CD4-positive, alpha-beta T cell treated with Interleukin-17A for 4 hours (primary cell): ENCODE results near the gene HSPA13.
"Not testable (repeated sequence)": the region's sequence is repeated elsewhere in the genome, so short reads cannot be mapped to it uniquely, and the experiment has no call there.

Experiments
- DNase-seq: peaks from one replicate; pipeline ENCODE4 v3.0.0-alpha.2; 2020; ENCODE audit warnings: mixed read lengths

HSPA13 gene, protein sequence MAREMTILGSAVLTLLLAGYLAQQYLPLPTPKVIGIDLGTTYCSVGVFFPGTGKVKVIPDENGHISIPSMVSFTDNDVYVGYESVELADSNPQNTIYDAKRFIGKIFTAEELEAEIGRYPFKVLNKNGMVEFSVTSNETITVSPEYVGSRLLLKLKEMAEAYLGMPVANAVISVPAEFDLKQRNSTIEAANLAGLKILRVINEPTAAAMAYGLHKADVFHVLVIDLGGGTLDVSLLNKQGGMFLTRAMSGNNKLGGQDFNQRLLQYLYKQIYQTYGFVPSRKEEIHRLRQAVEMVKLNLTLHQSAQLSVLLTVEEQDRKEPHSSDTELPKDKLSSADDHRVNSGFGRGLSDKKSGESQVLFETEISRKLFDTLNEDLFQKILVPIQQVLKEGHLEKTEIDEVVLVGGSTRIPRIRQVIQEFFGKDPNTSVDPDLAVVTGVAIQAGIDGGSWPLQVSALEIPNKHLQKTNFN

GRCh38 chr21:14382835-14383595 is at the start of gene HSPA13:
TSS of gene HSPA13 (minus strand) at chr21:14383146. CDS start at chr21:14383119, 27 bp downstream.
- DNase-seq: peak; percentile 99

GRCh38 chr21:14418920-14419319 is 36.0 kb upstream of the HSPA13 start:
- DNase-seq: no peak

GRCh38 chr21:14414932-14415508 is 32.1 kb upstream of the HSPA13 start:
- DNase-seq: no peak

- DNase-seq: no peak
Measured at GRCh38 chr21:14405962-14406361, 23.0 kb upstream of the HSPA13 start.

- no peak for DNase-seq
Measured at GRCh38 chr21:14405225-14405624, 22.3 kb upstream of the HSPA13 start.

DNA sequence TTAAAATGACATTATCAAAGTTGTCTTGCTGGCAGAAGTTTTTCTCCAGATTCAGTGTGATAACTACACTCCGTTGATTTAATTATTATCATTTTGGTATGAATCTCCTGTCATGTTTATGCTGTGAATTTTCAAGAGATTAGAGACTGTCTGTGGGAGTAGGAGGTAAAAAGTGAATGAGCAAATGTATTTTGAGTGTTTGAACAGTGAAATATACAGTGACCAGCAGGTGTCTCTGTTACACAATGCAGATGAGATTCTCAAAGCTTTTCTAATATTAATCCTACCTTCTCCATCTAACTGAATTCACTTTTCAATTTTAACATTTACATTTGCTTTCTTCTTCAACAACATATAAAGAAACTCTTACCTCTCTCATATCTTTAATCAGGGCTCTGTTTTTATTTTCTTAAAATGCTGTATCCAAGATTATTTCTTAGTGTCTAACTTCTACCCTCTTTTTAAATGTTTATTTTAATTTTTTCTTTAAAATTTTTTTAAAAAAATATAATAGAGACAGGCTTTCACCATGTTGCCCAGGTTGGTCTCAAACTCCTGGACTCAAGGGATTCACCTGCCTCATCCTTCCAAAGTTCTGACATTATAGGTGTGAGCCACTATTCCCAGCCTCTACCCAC is 20.9 kb upstream of the HSPA13 start:
- peak; percentile 17 for DNase-seq

- DNase-seq: no peak
Measured at GRCh38 chr21:14401217-14401616, 18.3 kb upstream of the HSPA13 start.

DNA sequence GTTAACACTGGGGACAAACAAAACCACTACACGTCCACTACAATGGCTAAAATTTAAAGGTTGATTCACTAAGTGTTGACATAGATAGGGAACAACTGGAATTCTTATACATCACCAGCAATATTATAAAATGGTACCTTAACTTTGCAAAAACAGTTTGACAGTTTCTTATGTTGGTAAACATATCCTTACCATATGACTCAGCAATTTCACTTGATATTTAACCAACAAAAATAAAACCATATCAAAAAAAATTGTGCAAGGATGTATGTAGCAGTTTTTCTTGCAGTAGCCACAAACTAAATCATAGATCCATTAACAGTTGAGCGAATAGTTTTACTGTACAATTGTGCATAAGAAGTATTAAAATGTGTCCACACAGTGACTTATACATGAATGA is 5.3 kb upstream of the HSPA13 start:
- DNase-seq: no peak

DNA sequence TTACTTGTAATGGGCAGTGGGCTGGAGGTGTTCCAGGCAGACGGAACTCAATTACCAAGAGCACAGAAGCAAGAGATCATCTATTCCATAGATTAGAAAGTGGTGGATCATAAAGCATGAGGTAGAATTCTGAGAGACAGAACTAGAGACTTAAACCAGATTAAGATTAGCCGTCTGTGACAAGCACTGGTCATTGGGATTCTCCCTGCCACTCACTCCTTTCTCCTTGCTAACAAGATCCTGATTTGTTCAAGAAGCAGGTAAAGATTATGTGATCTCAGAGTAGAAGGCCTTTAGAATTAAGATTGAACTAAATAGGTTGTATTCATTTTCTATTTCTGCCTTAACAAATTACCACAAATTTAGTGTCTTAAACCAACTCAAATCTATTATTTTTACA is 1.5 kb upstream of the HSPA13 start:
- no peak for DNase-seq

- no peak for DNase-seq
Measured at GRCh38 chr21:14383596-14384180, 742 bp upstream of the HSPA13 start.

DNA sequence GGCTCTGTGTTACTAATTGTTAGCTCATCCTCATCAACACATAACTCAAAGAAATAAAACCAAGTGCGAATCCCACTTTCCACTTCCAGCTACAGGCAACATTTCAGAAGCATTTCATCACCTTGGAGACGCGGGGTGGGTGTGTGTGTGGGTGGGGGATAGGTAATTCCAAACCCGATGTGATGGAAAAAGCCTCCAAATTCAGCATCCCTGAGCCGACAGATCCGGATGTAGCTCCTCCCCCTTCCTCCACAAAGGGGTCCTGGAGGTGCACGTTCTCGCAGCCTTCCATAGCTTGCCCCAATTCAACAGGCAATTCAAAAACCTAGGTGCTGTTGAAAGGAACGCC is 486 bp downstream of the HSPA13 start:
- DNase-seq: no peak

GRCh38 chr21:14376854-14377253 is 6.1 kb downstream of the HSPA13 start:
- DNase-seq: no peak

- no peak for DNase-seq
Measured at GRCh38 chr21:14366998-14367397, 15.9 kb downstream of the HSPA13 start.

DNA sequence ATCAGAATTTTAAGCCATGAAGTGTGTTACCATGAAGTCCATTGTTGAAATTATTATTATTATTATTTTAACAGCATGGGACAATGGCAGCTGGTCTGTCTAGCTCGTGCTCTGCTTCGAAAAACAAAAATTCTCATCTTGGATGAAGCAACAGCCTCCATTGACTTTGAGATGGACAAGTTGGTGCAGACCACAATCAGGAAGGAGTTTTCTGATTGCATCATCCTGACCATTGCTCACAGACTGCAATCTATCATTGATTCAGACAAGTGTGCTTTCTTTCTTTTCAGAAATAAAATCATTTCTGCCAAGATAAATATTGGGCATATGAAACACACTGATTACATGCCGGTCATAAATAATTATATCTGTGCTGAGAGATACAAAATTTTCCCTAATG is 21.0 kb downstream of the HSPA13 start:
- no peak for DNase-seq

GRCh38 chr21:14358775-14359174 is 24.2 kb downstream of the HSPA13 start:
- DNase-seq: no peak

DNA sequence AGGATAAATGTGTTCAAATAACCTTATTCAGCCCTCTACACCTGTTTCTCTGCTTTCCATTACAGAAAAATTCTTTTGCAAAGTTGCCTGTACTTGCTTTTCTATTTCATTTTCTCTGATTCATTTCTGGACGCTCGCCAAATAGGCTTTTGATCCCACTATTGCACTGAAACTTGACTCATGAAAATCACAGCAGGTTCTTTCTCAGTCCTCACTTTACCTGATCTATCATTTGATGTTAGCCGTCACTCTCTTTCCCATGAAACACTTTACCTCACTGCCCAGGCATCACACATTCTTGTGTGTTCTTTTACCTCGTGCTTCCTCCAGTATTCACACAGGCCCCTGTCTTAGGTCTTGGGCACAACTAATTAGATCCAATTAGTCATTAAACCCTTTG is 26.2 kb downstream of the HSPA13 start:
- DNase-seq: no peak

GRCh38 chr21:14354515-14354914 is 28.4 kb downstream of the HSPA13 start:
- no peak for DNase-seq

GRCh38 chr21:14353726-14354125 is 29.2 kb downstream of the HSPA13 start:
- DNase-seq: no peak

DNA sequence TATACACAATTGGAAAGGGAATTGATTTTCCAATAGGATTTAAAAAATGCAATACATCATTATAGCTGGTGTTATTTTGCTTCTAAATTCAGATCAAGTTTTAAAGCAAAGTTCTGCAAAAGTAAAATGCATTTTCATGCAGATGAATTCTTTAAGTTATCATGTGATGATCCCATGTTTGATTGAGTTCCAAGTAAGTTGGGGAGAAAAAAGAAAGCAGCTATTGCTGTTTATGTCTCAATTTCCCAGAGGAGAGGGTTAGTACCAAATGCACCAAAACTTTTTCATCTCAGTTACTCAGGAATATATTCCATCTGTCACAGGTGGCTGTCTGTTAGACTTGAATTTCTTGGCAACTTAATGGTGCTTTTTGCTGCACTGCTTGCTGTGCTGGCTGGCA is 29.7 kb downstream of the HSPA13 start:
- no peak for DNase-seq

GRCh38 chr21:14327346-14327745 is 55.6 kb downstream of the HSPA13 start:
- DNase-seq: not testable (repeated sequence)

GRCh38 chr21:14325595-14325994 is 57.4 kb downstream of the HSPA13 start:
- DNase-seq: no peak
